ENCODE data around the gene BLNK.

Gene BLNK

GRCh38 chr10:96271016-96271815 lies at the start of gene BLNK:
Gene BLNK, minus strand, starts transcription at chr10:96271569. Its CDS starts 171 bp downstream, at chr10:96271398.
- peak within 1 kb of the TSS; percentile 83 for H3K4me3 ChIP-seq (ENCODE audit: low read depth, low read length)
- peak; percentile 85 for DNase-seq (ENCODE audit: low read depth)

GRCh38 chr10:96319754-96320474 lies 48.5 kb upstream of the BLNK start:
- no peak for DNase-seq (ENCODE audit: low read depth)
- TF ChIP-seq CTCF (IDR thresholded peaks at IDR 0.05; ENCODE audit: low read depth, low read length, missing control alignments), result no peak
- no peak overlapping the region for H3K4me3 ChIP-seq (ENCODE audit: low read depth, low read length)

More at GRCh38 chr10:96271016-96271815, at the start of gene BLNK:
- TF ChIP-seq CTCF (IDR thresholded peaks at IDR 0.05; ENCODE audit: low read depth, low read length, missing control alignments), result no peak

- no peak overlapping the region for H3K4me3 ChIP-seq (ENCODE audit: low read depth, low read length)
- peak; percentile 18 for TF ChIP-seq CTCF (IDR thresholded peaks at IDR 0.05; ENCODE audit: low read depth, low read length, missing control alignments)
- no peak for DNase-seq (ENCODE audit: low read depth)
These were observed 45.9 kb upstream of the BLNK start for GRCh38 chr10:96317067-96317833.

GRCh38 chr10:96313344-96313743 lies 42.0 kb upstream of the BLNK start:
- DNase-seq (ENCODE audit: low read depth), result no peak
- H3K4me3 ChIP-seq (ENCODE audit: low read depth, low read length), result no peak overlapping the region
- TF ChIP-seq CTCF (IDR thresholded peaks at IDR 0.05; ENCODE audit: low read depth, low read length, missing control alignments), result no peak

- no peak for DNase-seq (ENCODE audit: low read depth)
- TF ChIP-seq CTCF (IDR thresholded peaks at IDR 0.05; ENCODE audit: low read depth, low read length, missing control alignments), result no peak
- no peak overlapping the region for H3K4me3 ChIP-seq (ENCODE audit: low read depth, low read length)
These were observed 39.9 kb upstream of the BLNK start for GRCh38 chr10:96311180-96311715.

- H3K4me3 ChIP-seq (ENCODE audit: low read depth, low read length), result no peak overlapping the region
- no peak for TF ChIP-seq CTCF (IDR thresholded peaks at IDR 0.05; ENCODE audit: low read depth, low read length, missing control alignments)
- no peak for DNase-seq (ENCODE audit: low read depth)
These were observed 38.9 kb upstream of the BLNK start for GRCh38 chr10:96310321-96310669.

Measured in GM12864 (cell line).